Liver (tissue), 9 donors: ENCODE measurements around the gene SEBOX. TPM values are rescaled to one million over a fixed set of nuclear protein-coding genes. Genes with fewer than 3 reads are reported as not detected.

ENCODE experiments used
- DNase-seq: peaks from one replicate; pipeline ENCODE4 v3.0.0-alpha.2; 2017; ENCODE audit warnings: low spot score
- H3K27ac ChIP-seq, 2 donors: one replicate each; pipeline ENCODE4 v1.7.0; 2013; ENCODE audit warnings: inconsistent platforms in 2 of 2, low read length in 2 of 2, control low read depth in 1 of 2, low read depth in 1 of 2, mild to moderate bottlenecking in 1 of 2
- H3K27me3 ChIP-seq, 4 donors: one replicate each; pipeline versions ENCODE4 v1.6.1 to v1.7.0; 2013; ENCODE audit warnings: low read length in 3 of 4, inconsistent platforms in 1 of 4, mild to moderate bottlenecking in 1 of 4, moderate library complexity in 1 of 4; ENCODE audit not compliant: control insufficient read depth in 4 of 4, insufficient read depth in 4 of 4
- H3K36me3 ChIP-seq, 4 donors: one replicate each; pipeline versions ENCODE4 v1.6.1 to v1.7.0; 2013; ENCODE audit warnings: low read length in 3 of 4, mild to moderate bottlenecking in 3 of 4, low read depth in 1 of 4, moderate library complexity in 1 of 4; ENCODE audit not compliant: control insufficient read depth in 4 of 4, insufficient read depth in 3 of 4
- H3K4me1 ChIP-seq, 4 donors: one replicate each; pipeline versions ENCODE4 v1.6.1 to v1.7.0; 2013; ENCODE audit warnings: low read length in 3 of 4, mild to moderate bottlenecking in 3 of 4, moderate library complexity in 1 of 4; ENCODE audit not compliant: control insufficient read depth in 4 of 4, insufficient read depth in 4 of 4
- H3K4me3 ChIP-seq, 3 donors: one replicate each; pipeline versions ENCODE4 v1.6.1 to v1.7.0; 2013; ENCODE audit warnings: low read length in 3 of 3, control low read depth in 1 of 3, low read depth in 1 of 3, mild to moderate bottlenecking in 1 of 3
- H3K9ac ChIP-seq, 2 donors: one replicate each; pipeline ENCODE4 v1.7.0; 2013; ENCODE audit warnings: low read length in 2 of 2, mild to moderate bottlenecking in 2 of 2, moderate library complexity in 2 of 2, control low read depth in 1 of 2, low read depth in 1 of 2
- H3K9me3 ChIP-seq, 4 donors: one replicate each; pipeline versions ENCODE4 v1.6.1 to v1.7.0; 2013; ENCODE audit warnings: low read length in 3 of 4; ENCODE audit not compliant: control insufficient read depth in 4 of 4
- CTCF ChIP-seq: fragments of 150-350 bp; IDR thresholded peaks from 2 replicates; pipeline ENCODE4 v1.5.1; 2017; ENCODE audit warnings: improper control_type of control experiment, low read depth, low read length; ENCODE audit not compliant: missing input control
- EGR1 ChIP-seq, 2 donors: IDR thresholded peaks; 2 replicates each; pipeline ENCODE4 v1.6.1; 2016 to 2018; ENCODE audit warnings: antibody characterized with exemption in 2 of 2, low read depth in 2 of 2
- FOXA1 ChIP-seq: IDR thresholded peaks from 2 replicates; pipeline ENCODE4 v1.6.1; 2016; ENCODE audit warnings: antibody characterized with exemption
- FOXA2 ChIP-seq: IDR thresholded peaks from 2 replicates; pipeline ENCODE4 v1.6.1; 2016; ENCODE audit warnings: antibody characterized with exemption
- GABPA ChIP-seq, 2 donors: IDR thresholded peaks in 1 of 2; conservative IDR thresholded peaks in 1 of 2; 2 replicates each; pipeline ENCODE4 v1.6.1; 2016; ENCODE audit warnings: antibody characterized with exemption in 2 of 2, mild to moderate bottlenecking in 1 of 2, moderate library complexity in 1 of 2
- HNF4A ChIP-seq, 2 donors: conservative IDR thresholded peaks; 2 replicates each; pipeline ENCODE4 v1.6.1; 2016; ENCODE audit warnings: antibody characterized with exemption in 2 of 2, mild to moderate bottlenecking in 2 of 2
- HNF4G ChIP-seq: IDR thresholded peaks from 2 replicates; pipeline ENCODE4 v1.6.1; 2016; ENCODE audit warnings: antibody characterized with exemption
- JUND ChIP-seq, 2 donors: IDR thresholded peaks; 2 replicates each; pipeline ENCODE4 v1.6.1; 2016; ENCODE audit warnings: antibody characterized with exemption in 2 of 2
- MAX ChIP-seq: IDR thresholded peaks from 2 replicates; pipeline ENCODE4 v1.6.1; 2016; ENCODE audit warnings: antibody characterized with exemption
- RAD21 ChIP-seq, 2 donors: IDR thresholded peaks; 2 replicates each; pipeline ENCODE4 v1.6.1; 2016; ENCODE audit warnings: antibody characterized with exemption in 2 of 2, mild to moderate bottlenecking in 2 of 2
- RXRA ChIP-seq, 2 donors: IDR thresholded peaks; 2 replicates each; pipeline ENCODE4 v1.6.1; 2017 to 2018; ENCODE audit warnings: antibody characterized with exemption in 2 of 2, mild to moderate bottlenecking in 1 of 2
- SP1 ChIP-seq: IDR thresholded peaks from 2 replicates; pipeline ENCODE4 v1.6.1; 2018; ENCODE audit warnings: antibody characterized with exemption, mild to moderate bottlenecking
- TAF1 ChIP-seq: conservative IDR thresholded peaks from 2 replicates; pipeline ENCODE4 v1.6.1; 2016; ENCODE audit warnings: antibody characterized with exemption, mild to moderate bottlenecking
- YY1 ChIP-seq: IDR thresholded peaks from 2 replicates; pipeline ENCODE4 v1.6.1; 2016; ENCODE audit warnings: antibody characterized with exemption, mild to moderate bottlenecking
- ZBTB33 ChIP-seq: IDR thresholded peaks from 2 replicates; pipeline ENCODE4 v1.6.1; 2016; ENCODE audit warnings: antibody characterized with exemption
- WGBS: extraction: QIAGEN DNeasy Blood & Tissue Kit; methylation state at CpG from one replicate; pipeline ENCODE4 v1.1.7; 2013; 5-methylcytosine and 5-hydroxymethylcytosine counted together
- polyA plus RNA-seq, 2 donors: library from polyadenylated mRNA; stranded (reverse) in 1 of 2; unstranded in 1 of 2; fragments of 200-250 nt in 1 of 2; fragments of >200 nt in 1 of 2; fragmentation: Nextera tagmentation in 1 of 2; extraction: Ambion mirVana in 1 of 2; gene quantifications; one replicate each; pipeline versions ENCODE4 v1.2.1 to v1.2.3, GENCODE V29; 2013 to 2015
- total RNA-seq, 2 donors: library from RNA; depleted of rRNA; stranded (reverse); fragments of >200 nt; gene quantifications; one replicate each; pipeline ENCODE4 v1.2.3, GENCODE V29; 2014
- TF ChIP-seq, protein P1 (sequence below): IDR thresholded peaks from 2 replicates; pipeline ENCODE4 v1.6.1; 2016; ENCODE audit warnings: antibody characterized with exemption
- TF ChIP-seq, protein P2 (sequence below): IDR thresholded peaks from 2 replicates; pipeline ENCODE4 v1.6.1; 2016; ENCODE audit warnings: antibody characterized with exemption, mild to moderate bottlenecking
- donor health status: healthy.
- donor health status: healthy.
- donor health status: healthy.
- donor health status: healthy.
- donor health status: healthy.

SEBOX gene
- total and polyA plus RNA-seq, 4 donors: 0.19 to 0.59 TPM; not detected in 2

GRCh38 chr17:28325211-28325610, 39.8 kb downstream of the SEBOX start:
- no peak overlapping the region for H3K27ac ChIP-seq

GRCh38 chr17:28324781-28325180, 40.2 kb downstream of the SEBOX start:
- WGBS: 81% methylated on average over 3 of the region's 3 CpGs
- Histone ChIP-seq H3K36me3 (peaks cover 0 to 25% (median 9%) of the 10 kb centered on the region in 4 donors), H3K27ac (peak overlapping the region in 1 of 2 donors; percentile 39), H3K4me3 (peak overlapping the region in 1 of 3 donors; percentile 3), H3K27me3 (no peaks in the 10 kb centered on the region), H3K9ac (no peak overlapping the region), H3K9me3 (no peaks in the 10 kb centered on the region), H3K4me1 (peaks cover 6 to 45% (median 36%) of the 10 kb centered on the region in 4 donors)
- no peak for DNase-seq
- TF ChIP-seq TAF1 (no peak), EGR1 (IDR thresholded peaks at IDR 0.05; ENCODE audit: low read depth in 2 of 2) (no peak), CTCF (no peak), MAX (no peak), HNF4G (no peak), FOXA2 (no peak), HNF4A (conservative IDR thresholded peaks at IDR 0.05) (no peak), RXRA (IDR thresholded peaks at IDR 0.05) (no peak), ZBTB33 (no peak)
- TF ChIP-seq, protein P1, sequence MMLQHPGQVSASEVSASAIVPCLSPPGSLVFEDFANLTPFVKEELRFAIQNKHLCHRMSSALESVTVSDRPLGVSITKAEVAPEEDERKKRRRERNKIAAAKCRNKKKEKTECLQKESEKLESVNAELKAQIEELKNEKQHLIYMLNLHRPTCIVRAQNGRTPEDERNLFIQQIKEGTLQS: no peak

More at GRCh38 chr17:28325211-28325610, 39.8 kb downstream of the SEBOX start:
- H3K27me3 ChIP-seq: no peaks in the 10 kb centered on the region
- WGBS: 87% methylated on average over 5 of the region's 5 CpGs
- peaks cover 6 to 41% (median 32%) of the 10 kb centered on the region in 4 donors for H3K4me1 ChIP-seq
- H3K36me3 ChIP-seq: peaks cover 0 to 25% (median 9%) of the 10 kb centered on the region in 4 donors
- DNase-seq: no peak
- H3K9ac ChIP-seq: no peak overlapping the region
- H3K9me3 ChIP-seq: no peaks in the 10 kb centered on the region
- no peak for TF ChIP-seq HNF4A (conservative IDR thresholded peaks at IDR 0.05)
- TF ChIP-seq, protein P1: no peak
- no peak for TF ChIP-seq RAD21 (IDR thresholded peaks at IDR 0.05)
- TF ChIP-seq, protein P2, sequence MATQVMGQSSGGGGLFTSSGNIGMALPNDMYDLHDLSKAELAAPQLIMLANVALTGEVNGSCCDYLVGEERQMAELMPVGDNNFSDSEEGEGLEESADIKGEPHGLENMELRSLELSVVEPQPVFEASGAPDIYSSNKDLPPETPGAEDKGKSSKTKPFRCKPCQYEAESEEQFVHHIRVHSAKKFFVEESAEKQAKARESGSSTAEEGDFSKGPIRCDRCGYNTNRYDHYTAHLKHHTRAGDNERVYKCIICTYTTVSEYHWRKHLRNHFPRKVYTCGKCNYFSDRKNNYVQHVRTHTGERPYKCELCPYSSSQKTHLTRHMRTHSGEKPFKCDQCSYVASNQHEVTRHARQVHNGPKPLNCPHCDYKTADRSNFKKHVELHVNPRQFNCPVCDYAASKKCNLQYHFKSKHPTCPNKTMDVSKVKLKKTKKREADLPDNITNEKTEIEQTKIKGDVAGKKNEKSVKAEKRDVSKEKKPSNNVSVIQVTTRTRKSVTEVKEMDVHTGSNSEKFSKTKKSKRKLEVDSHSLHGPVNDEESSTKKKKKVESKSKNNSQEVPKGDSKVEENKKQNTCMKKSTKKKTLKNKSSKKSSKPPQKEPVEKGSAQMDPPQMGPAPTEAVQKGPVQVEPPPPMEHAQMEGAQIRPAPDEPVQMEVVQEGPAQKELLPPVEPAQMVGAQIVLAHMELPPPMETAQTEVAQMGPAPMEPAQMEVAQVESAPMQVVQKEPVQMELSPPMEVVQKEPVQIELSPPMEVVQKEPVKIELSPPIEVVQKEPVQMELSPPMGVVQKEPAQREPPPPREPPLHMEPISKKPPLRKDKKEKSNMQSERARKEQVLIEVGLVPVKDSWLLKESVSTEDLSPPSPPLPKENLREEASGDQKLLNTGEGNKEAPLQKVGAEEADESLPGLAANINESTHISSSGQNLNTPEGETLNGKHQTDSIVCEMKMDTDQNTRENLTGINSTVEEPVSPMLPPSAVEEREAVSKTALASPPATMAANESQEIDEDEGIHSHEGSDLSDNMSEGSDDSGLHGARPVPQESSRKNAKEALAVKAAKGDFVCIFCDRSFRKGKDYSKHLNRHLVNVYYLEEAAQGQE: no peak
- no peak for TF ChIP-seq JUND (IDR thresholded peaks at IDR 0.05)
- TF ChIP-seq GABPA (IDR thresholded peaks at IDR 0.05 in 1 of 2, conservative IDR thresholded peaks at IDR 0.05 in 1 of 2): no peak
- TF ChIP-seq EGR1 (IDR thresholded peaks at IDR 0.05; ENCODE audit: low read depth in 2 of 2): no peak
- TF ChIP-seq TAF1: no peak
- TF ChIP-seq SP1: no peak
- TF ChIP-seq MAX: no peak
- TF ChIP-seq YY1: no peak
- TF ChIP-seq FOXA1: no peak
- TF ChIP-seq CTCF: no peak
- H3K4me3 ChIP-seq: no peak overlapping the region
